SKM-1 treated with dmso at 0.1 percent for 144 hours (cell line): ENCODE data around the gene TSPAN32.

Source experiments
- DNase-seq: peaks from one replicate; lab custom pipeline; 2025; ENCODE audit not compliant: unreplicated experiment; lab: John Stamatoyannopoulos, UW

The TSPAN32 gene

DNA sequence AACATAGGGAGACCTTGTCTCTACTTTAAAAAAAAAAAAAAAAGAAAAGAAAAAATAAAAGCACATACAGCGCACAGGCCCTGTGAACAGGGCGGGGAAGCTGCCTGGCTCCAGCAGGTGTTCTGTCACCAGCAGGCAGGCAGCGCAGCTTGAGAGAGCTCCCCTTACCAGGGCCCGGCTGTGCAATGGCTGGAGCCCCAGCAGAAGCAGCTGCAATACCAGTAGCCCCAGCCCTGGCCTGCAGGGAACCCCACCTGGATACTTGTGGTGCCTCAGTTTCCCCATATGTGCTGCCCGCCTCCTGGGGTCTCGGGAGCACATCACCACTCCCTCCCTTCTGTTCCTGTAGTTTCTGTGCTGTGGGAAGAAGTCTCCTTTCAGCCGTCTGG lies 12.3 kb downstream of the TSPAN32 start:
- no peak for DNase-seq

GRCh38 chr11:2314525-2315394 lies 12.9 kb downstream of the TSPAN32 start:
- DNase-seq = no peak

- no peak for DNase-seq
Observed at GRCh38 chr11:2315395-2316168, 13.8 kb downstream of the TSPAN32 start.

GRCh38 chr11:2316169-2316962 lies 14.6 kb downstream of the TSPAN32 start:
- DNase-seq = no peak

GRCh38 chr11:2316963-2317244 lies 15.1 kb downstream of the TSPAN32 start:
- DNase-seq = no peak

GRCh38 chr11:2317354-2318050 lies 15.7 kb downstream of the TSPAN32 start:
- no peak for DNase-seq

DNA sequence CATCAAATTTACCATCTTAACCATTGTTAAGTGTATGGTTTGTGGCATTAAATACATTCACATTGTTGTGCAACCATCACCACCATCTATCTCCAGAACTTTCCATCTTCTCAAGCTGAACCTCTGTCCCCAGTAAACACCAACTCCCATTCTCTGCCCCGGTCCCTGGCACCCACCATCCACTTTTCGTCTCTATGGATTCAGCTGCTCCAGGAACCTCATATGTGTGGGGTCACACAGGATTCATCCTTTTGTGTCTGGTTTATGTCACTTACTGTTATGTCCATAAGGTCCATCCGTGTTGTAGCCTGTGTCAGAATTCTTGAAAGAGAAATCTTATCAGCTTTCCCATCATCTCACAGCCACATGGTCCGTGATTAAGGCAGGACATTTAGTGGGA lies 16.3 kb downstream of the TSPAN32 start:
- DNase-seq = no peak

GRCh38 chr11:2318707-2319106 lies 16.9 kb downstream of the TSPAN32 start:
- no peak for DNase-seq

DNA sequence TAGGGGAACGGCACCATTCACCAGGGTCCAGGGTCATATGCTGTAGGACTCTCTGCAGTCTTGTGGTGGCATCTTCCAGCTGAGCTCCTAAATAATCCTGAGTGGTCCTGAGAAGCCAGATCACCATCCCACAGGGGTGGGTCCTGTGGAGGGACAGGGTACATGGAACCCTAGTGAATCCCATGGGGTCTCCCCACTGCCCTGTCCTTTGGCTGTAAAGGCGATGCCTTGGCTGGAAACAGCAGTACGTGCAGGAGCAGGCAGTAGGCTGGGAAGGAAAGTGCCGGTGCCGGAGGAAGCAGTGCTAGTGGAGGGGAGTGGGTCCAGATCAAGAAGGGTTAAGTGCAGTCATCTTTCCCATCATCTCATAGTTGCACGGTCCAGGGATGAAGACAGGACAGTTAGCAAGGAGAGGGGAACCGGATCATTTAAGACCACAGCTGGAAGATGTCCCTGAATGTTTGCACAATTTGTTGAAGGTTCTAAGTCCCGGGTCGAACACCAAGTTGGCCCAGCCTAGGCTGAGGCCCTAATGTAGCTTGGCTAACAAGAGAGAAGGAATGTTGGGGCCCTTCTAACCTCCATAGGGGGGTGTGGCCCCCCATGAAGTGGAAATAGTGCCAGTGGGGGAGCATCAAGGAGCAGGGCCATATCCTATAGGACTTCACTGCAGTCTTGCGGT lies 18.1 kb downstream of the TSPAN32 start:
- DNase-seq = no peak

- DNase-seq = no peak
Observed at GRCh38 chr11:2320568-2321310, 18.9 kb downstream of the TSPAN32 start.

GRCh38 chr11:2321311-2321683 lies 19.5 kb downstream of the TSPAN32 start:
- DNase-seq = no peak

GRCh38 chr11:2325123-2325522 lies 23.3 kb downstream of the TSPAN32 start:
- no peak for DNase-seq

DNA sequence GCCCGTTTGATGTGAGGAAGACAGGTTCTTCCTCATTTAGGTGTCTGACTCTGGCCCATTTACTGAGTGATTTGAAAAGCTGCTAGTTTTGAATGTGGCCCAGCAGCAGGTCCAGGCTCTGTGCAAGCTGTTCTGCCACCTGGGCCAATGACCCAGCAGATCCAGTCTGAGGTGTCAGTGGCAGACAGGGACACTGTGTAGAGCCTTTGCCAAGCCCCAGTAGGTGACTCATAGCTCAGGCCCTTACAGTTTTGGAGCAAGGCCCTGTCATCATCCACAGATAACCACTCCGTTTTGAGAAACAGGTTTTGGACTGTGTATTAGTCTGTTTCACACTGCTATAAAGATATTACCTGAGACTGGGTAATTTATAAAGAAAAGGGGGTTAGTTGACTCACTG lies 23.9 kb downstream of the TSPAN32 start:
- DNase-seq = no peak

DNA sequence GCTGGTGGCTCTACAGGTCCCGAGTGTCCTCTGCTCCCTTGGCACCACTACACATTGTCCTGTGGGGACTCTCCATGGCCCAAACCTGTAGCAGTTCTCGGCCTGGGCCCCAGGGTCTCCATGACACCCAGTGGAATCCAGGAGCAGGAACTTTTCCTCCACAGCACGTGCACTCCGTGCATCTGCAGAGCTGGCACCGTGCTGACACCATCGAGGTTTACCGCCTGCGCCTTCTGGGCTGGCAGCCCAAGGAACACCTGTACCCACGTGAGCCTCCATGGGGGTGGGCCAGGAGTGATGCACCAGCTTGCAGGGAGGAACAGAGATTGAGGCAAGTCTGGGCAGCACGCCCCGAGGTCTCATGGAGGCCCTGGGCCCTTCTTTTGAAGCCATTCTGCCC lies 25.2 kb downstream of the TSPAN32 start:
- no peak for DNase-seq

DNA sequence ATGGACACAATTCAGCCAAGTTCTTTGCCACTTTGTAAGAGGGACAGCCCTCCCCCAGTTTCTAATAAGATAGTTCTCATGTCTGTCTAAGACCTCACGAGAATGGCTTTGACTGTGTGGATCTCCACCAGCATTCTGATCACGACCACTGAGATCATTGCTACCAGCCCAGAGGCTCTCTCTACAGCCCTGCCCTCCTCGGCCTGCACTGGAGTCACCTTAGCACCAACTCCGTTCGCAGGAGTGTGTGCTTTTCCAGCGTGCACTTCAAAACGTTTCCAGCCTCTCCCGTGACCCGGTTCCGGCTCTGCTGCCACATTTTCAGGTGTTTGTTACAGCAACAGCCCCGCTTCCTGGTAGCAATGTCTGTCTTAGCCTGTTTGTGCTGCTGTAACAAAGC lies 26.2 kb downstream of the TSPAN32 start:
- no peak for DNase-seq

- DNase-seq = no peak
Observed at GRCh38 chr11:2328656-2329354, 27.0 kb downstream of the TSPAN32 start.

GRCh38 chr11:2329551-2329950 lies 27.7 kb downstream of the TSPAN32 start:
- no peak for DNase-seq

GRCh38 chr11:2330696-2331095 lies 28.9 kb downstream of the TSPAN32 start:
- DNase-seq = no peak

- DNase-seq = no peak
Observed at GRCh38 chr11:2331404-2331803, 29.6 kb downstream of the TSPAN32 start.
